ENCODE results near the gene LETM1. TPM values are rescaled to one million over a fixed set of nuclear protein-coding genes. Genes with fewer than 3 reads are reported as not detected.

Gene LETM1
- total RNA-seq, 2 experiments from 2014 or later = 58.3 to 66.8 TPM

DNA sequence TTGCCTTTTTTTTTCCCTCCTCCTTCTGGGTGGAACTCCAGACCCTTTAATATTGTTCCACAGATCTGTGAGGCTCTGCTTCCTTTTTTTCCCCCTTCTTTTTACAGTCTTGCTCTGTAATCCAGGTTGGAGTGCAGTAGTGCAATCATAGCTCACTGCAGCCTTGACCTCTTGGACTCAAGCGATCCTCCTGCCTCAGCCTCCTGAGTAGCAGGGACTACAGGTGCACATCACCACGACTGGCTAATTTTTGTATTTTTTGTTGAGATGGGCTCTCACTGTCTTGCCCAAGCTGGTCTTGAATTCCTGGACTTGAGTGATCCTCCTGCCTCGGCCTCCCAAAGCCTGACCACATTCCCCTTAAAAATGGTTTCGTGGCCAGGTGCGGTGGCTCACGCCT lies 42.1 kb upstream of the LETM1 start:
- peaks cover 96% of the 10 kb centered on the region for H3K79me2 ChIP-seq (ENCODE audit: insufficient read depth, low read depth, low read length)
- no peak overlapping the region for H3K4me3 ChIP-seq (ENCODE audit: low read depth, low read length, poor library complexity, severe bottlenecking)
- DNase-seq (ENCODE audit: low spot score) = no peak
- ChIA-PET POLR2A (interaction anchor here (0.7 to 1.7 kb wide), 2 partner anchors 19 to 25 kb away, joined by 5 to 6 read pairs; no protein-coding TSS in a partner anchor), CTCF (ENCODE audit: unreplicated experiment) (no interaction called here)
- no peak overlapping the region for H2AFZ ChIP-seq (ENCODE audit: low read length)
- H3K4me2 ChIP-seq (ENCODE audit: low read length) = no peak overlapping the region
- no TSS peak for BruUV-seq (replicated peaks)
- peaks cover 77% of the 10 kb centered on the region for H3K36me3 ChIP-seq (ENCODE audit: insufficient read depth, low read length)
- no peaks in the 10 kb centered on the region for H3K9me2 ChIP-seq (ENCODE audit: insufficient read depth, low read length)
- intact Hi-C loops (cut with micrococcal nuclease; ENCODE audit: unreplicated experiment) = loop anchor here (2.0 to 5.0 kb wide), 2 partner anchors 43 to 151 kb away; no protein-coding TSS in a partner anchor
- peaks cover 14% of the 10 kb centered on the region for H3K4me1 ChIP-seq (ENCODE audit: insufficient read depth, low read length, poor library complexity, severe bottlenecking)
- TF ChIP-seq CTCF (conservative IDR thresholded peaks at IDR 0.05; ENCODE audit: low read length) (no peak), EZH2phosphoT487 (IDR thresholded peaks at IDR 0.05; ENCODE audit: borderline replicate concordance, low read depth, low read length) (no peak)
- no peaks in the 10 kb centered on the region for H3K9me3 ChIP-seq (ENCODE audit: low read length)
- no peak overlapping the region for H3K27ac ChIP-seq (ENCODE audit: low read depth, low read length, poor library complexity, severe bottlenecking)
- H4K20me1 ChIP-seq (ENCODE audit: insufficient read depth, low read length) = peaks cover 31% of the 10 kb centered on the region; the same call in 1 of the 2 replicates

DNA sequence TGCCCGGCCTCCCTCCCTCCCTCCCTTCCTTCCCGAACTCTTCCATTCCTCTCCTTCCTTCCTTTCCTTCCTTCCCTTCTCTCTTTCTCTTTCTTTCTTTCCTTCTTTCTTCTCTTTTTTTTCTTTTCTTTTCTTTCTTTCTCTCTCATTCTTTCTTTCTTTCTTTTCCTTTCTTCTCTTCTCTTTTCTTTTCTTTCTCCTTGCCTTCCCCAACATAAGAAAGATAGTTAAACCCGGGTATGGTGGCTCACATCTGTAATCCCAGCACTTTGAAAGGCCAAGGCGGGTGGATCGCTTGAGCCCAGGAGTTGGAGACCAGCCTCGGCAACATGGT lies 40.7 kb upstream of the LETM1 start:
- peaks cover 77% of the 10 kb centered on the region for H3K36me3 ChIP-seq (ENCODE audit: insufficient read depth, low read length)
- peaks cover 28% of the 10 kb centered on the region; the same call in 1 of the 2 replicates for H4K20me1 ChIP-seq (ENCODE audit: insufficient read depth, low read length)
- H3K27ac ChIP-seq (ENCODE audit: low read depth, low read length, poor library complexity, severe bottlenecking) = no peak overlapping the region
- TF ChIP-seq EZH2phosphoT487 (IDR thresholded peaks at IDR 0.05; ENCODE audit: borderline replicate concordance, low read depth, low read length) (no peak), CTCF (conservative IDR thresholded peaks at IDR 0.05; ENCODE audit: low read length) (no peak)
- peaks cover 14% of the 10 kb centered on the region for H3K4me1 ChIP-seq (ENCODE audit: insufficient read depth, low read length, poor library complexity, severe bottlenecking)
- H2AFZ ChIP-seq (ENCODE audit: low read length) = no peak overlapping the region
- no peak for DNase-seq (ENCODE audit: low spot score)
- intact Hi-C loops (cut with micrococcal nuclease; ENCODE audit: unreplicated experiment) = loop anchor here (5.0 kb wide), 1 partner anchor 149 kb away; no protein-coding TSS in a partner anchor
- H3K4me3 ChIP-seq (ENCODE audit: low read depth, low read length, poor library complexity, severe bottlenecking) = no peak overlapping the region
- H3K9me3 ChIP-seq (ENCODE audit: low read length) = no peaks in the 10 kb centered on the region
- CTCF ChIA-PET (ENCODE audit: unreplicated experiment) = no interaction called here
- H3K9me2 ChIP-seq (ENCODE audit: insufficient read depth, low read length) = no peaks in the 10 kb centered on the region
- POLR2A ChIA-PET = no interaction called here
- no TSS peak for BruUV-seq (replicated peaks)
- peaks cover 96% of the 10 kb centered on the region for H3K79me2 ChIP-seq (ENCODE audit: insufficient read depth, low read depth, low read length)
- H3K4me2 ChIP-seq (ENCODE audit: low read length) = no peak overlapping the region

GRCh38 chr4:1895971-1896657 lies 40.2 kb upstream of the LETM1 start:
- Histone ChIP-seq H4K20me1 (ENCODE audit: insufficient read depth, low read length) (peaks cover 23% of the 10 kb centered on the region; the same call in 1 of the 2 replicates), H3K36me3 (ENCODE audit: insufficient read depth, low read length) (peaks cover 77% of the 10 kb centered on the region), H3K4me3 (ENCODE audit: low read depth, low read length, poor library complexity, severe bottlenecking) (no peak overlapping the region), H2AFZ (ENCODE audit: low read length) (no peak overlapping the region), H3K4me2 (ENCODE audit: low read length) (no peak overlapping the region), H3K9me2 (ENCODE audit: insufficient read depth, low read length) (no peaks in the 10 kb centered on the region), H3K9me3 (ENCODE audit: low read length) (no peaks in the 10 kb centered on the region), H3K79me2 (ENCODE audit: insufficient read depth, low read depth, low read length) (peaks cover 96% of the 10 kb centered on the region), H3K27ac (ENCODE audit: low read depth, low read length, poor library complexity, severe bottlenecking) (no peak overlapping the region), H3K4me1 (ENCODE audit: insufficient read depth, low read length, poor library complexity, severe bottlenecking) (peaks cover 14% of the 10 kb centered on the region)
- TF ChIP-seq CTCF (conservative IDR thresholded peaks at IDR 0.05; ENCODE audit: low read length) = no peak
- no peak for TF ChIP-seq EZH2phosphoT487 (IDR thresholded peaks at IDR 0.05; ENCODE audit: borderline replicate concordance, low read depth, low read length)
- POLR2A ChIA-PET = no interaction called here
- DNase-seq (ENCODE audit: low spot score) = no peak
- CTCF ChIA-PET (ENCODE audit: unreplicated experiment) = no interaction called here
- intact Hi-C loops (cut with micrococcal nuclease; ENCODE audit: unreplicated experiment) = loop anchor here (5.0 kb wide), 1 partner anchor 149 kb away; no protein-coding TSS in a partner anchor
- no TSS peak for BruUV-seq (replicated peaks)

Data from OCI-LY7 (cell line).